GM19238 (cell line): Measurements from ENCODE around the gene SLC22A3.

ENCODE experiments used
- DNase-seq: peaks from one replicate; pipeline ENCODE4 v3.0.0; 2011; ENCODE audit warnings: low spot score; ENCODE audit not compliant: insufficient read length

SLC22A3 gene

DNA sequence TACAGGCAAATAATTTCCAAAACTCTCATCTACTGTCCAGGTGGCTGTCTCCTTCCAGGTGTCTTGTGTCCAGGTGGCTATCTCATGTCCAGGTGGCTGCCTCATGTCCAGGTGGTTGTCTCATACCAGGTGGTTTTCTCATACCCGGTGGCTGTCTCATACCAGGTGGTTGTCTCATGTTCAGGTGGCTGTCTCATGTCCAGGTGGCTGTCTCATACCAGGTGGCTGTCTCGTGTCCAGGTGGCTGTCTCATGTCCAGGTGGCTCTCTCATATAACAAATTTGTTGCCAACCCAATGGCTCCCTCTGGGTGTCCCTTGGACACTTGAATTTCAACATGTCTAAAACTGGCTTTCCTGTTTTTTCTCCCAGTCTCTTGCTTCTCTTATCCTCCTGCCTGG, 14.3 kb upstream of the SLC22A3 start:
- DNase-seq, result no peak

DNA sequence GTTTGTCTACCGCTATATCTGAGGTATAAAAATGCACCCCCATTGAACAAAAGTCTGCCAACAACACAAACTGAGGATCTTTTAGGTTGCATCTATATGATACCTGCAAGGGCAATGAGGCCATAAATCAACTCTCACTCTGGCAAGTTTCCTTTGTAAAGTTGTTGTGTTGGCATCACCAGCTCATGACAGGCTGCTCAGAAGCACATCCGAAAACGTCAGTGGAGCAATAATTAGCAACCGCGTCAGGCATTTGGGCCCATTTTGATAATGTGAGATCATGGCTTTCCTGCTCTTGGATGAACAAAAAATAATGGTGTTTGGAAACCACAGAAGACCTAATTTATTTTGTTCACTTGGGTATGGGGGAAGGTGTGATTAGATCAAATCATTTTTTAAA, 12.0 kb upstream of the SLC22A3 start:
- no peak for DNase-seq

DNA sequence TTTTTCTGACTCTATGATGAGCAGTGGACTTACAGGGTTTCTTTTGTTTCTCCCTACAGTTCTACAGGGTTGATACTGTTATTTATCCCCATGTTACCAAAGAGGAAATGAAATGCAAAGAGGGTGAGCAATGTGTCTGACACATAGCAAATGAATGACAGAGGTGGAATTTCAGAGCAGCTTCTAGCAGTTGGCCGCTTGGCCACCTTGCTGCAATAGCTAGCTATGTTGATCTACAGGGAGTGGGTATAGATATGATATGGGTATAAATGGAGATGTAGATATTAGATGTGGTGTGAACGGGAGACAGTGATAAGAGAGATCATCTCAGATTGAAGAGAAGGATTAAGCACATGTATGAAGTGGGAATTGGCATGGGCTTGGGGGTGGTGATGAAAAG, 10.9 kb upstream of the SLC22A3 start:
- DNase-seq, result no peak

DNA sequence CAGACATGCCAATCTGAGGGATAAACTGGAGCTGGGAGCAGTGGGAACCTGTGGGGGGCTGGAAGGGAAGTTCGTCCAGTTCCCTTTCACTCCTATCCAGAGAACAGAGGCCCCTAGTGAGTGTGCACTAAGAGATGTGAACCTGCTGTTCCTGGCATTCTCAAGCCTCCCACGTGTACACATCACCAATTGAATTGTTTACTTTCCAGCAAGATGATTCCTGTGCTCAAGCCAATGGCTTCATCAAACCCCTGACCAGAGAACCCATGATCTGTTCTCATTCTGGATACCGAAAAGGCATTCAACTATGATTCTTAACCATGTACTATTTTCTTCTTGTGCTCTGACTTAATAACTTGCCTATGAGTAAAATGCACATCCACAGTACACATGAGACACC, 10.2 kb upstream of the SLC22A3 start:
- DNase-seq, result no peak

DNA sequence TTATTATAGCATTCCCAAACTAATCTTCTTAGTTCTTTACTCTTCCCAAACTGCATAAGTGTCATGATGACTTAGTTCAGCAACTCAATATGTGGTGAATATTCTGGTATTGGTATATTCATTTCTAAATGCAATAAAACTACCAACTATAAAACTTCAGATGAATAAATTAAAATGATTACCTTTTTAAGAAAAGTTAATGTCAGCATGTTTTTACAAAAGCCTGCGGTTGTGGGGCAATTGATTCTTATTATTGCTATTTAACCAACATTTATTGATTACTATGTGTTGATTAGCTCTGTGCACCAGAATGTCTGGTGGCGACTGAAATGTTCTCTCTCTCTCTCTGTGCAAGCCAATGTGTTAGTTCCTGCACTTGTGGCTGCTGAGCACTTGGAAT, 5.0 kb upstream of the SLC22A3 start:
- no peak for DNase-seq

DNA sequence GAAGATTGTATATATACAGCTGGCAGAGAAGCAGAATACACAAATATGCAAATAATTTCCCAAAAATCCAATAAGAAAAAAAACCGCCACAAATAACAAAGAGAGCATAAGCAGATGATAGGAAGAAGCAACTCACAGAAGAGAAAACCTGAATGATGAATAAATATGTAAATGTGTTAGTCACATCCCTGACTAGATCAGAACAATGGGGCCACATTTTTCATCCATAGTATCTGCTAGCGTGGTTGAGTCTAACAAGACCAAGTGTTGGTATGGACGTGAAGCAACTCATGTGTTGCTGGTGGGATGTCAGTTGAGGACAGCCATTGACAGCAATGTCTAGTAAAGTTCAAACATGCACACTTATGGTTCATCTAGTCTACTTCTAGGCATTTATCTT, 3.9 kb upstream of the SLC22A3 start:
- DNase-seq, result no peak

DNA sequence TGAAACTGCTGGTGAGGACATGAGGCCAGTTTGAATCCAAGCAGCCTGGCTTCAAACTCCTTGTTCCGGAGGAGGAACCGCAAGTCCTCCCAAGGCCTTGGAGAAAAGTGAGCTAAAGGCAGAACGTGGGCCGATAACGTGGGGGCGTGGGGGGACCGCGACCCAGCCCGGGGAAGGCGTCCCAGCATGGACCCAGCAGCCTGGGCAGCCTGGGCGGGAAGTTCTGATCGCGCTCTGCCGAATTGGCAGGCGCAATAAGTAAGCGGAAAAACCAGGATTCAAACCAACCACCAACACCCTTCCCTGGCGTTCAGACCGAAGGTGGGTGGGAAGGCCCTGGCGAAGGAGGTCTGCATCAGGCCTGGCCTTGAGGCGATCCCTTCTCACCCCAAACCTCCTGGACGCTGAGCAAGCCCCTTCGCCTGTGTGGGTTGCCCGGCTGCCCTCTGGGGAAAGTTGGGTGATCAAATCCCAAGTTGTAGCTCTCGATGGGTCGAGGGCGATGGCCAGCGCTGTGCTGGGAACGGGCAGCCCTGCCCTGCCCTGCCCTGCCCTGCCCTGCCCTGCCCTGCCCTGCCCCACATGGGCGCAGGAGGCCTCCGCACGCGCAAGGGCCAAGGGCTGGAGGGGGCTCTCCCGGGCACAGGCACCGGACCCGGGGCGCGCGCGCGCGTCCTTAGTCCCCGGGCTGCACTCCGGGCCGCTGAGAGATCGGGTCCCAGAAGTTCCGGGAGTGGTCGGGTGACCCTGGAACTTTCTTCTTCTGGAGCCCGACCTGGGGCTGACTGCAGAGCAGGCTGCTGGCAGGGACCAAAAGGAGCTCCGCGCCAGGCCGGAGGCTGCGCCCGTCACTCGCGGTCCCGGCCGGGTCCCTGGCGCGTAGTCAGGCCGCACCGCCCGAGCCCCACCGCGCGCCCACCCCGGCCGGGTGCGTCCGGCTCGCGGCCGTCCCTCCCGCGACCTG, 637 bp upstream of the SLC22A3 start:
- no peak for DNase-seq

DNA sequence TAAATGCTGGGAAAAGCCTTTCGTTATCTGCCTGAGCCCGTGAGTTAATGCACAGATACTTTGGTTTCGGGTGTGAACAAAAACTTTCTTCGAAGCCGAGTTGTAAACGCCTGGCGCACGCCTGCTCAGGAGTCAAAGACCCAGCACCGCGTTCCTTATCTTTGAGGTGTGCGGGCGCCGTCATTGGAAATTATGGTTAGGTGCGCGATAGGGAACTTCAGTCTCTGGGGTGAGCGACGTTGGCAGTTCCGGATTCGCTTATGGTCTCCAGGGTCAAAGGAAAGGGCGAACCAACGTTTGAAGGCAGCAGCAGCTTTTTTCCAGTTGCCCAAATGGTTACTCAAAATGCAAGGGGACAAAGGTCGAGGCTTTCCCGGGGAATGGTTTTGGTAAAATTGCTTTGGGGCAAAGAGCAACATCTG, 853 bp downstream of the SLC22A3 start:
- no peak for DNase-seq

DNA sequence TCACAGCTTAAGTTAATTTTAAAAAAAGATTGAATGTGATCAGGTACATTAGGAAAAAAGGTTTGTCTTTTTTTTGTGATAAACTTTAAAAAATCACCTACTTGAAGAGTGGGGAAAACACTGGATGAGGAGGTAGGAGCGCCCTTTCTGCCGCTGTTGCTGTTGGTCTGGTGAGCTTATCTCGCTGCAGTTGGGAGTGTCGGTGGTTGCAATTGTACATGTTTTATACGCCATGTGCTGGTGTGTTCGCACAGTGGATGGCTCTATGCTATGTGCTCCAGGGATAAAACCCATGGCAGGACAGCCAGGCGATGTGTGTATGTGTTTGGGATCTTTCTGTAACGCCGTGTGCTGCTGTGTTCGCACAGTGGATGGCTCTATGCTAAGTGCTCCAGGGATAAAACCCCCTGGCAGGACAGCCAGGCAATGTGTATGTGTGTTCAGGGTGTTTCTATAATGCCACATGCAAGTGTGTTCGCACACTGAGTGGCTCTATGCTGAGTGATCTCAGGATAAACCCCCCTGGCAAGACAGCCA, 1.7 kb downstream of the SLC22A3 start:
- DNase-seq, result no peak

DNA sequence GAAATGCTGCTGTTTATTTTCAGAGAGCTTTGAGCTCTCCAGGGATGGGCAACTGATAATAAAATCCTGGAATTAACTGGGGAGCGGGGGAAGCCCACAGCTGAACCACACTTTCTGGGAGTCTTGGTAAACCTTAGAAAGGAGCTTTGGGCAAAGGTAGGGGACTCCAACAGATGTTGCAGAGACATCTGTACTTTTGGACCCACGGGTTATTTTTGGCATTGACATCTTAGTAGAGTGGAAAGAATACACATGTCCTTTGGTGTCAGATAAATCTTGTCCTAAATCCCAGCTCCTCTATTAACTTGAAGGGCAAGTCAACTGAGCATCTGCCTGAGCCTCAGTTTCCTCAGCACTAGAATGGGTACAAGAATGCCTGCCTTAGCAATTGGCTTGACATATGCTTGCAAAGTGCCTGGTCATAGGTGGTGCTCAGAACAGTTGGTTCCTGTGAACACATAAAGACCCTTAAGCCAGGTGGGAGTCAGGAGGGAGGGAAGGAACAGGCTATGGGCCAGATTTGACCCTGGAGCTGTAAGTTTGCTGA, 5.8 kb downstream of the SLC22A3 start:
- DNase-seq, result no peak

DNA sequence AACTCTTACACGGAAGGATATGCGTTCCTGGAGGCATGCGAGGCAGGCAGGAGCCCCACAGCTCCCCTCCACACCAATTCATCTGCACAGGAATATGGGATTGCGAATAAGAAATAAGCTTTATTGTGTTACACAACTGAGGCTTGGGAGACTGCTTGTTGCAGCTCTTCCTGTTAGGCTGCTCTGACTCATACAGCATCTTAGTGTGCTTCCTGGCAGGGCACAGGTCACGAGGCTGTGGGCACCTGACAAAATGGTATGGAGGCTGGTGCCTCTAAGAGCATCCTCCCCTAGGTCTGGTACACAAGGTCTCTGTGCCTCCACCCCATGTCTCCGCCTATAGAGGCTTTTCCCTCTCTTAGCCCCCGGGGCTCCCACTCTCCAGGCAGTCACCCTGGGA, 6.8 kb downstream of the SLC22A3 start:
- no peak for DNase-seq

DNA sequence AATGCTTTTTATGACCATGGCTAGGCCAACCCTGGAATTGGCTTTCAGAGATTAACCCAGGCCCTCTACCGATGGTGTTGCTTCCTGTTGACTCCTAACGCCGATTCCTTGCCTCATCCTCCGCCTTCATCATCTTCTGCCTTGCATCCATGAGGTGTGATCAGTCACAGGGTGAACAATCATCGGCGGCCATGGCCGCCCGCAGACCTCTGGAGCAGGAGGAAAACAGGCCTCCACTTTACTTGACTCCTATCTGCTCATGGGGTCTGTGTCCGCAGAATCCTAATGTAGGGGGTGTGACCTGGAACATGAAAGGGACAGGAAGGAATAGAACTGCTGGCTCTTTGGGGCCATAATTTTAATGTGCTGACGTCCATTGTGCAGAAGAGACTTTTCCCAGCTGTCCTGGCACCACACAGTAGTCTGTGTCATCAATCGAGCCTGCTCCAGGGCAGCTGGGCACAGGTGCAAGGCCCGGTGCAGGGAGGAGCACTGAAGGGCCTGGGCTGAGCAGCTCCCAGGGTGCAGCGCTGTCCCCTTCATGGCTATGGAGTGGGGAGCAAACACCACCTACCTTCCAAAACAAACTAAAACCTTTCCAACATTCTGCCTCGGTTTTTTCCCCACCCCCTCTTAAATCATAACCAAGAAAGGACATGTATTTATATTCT, 8.0 kb downstream of the SLC22A3 start:
- DNase-seq, result no peak

DNA sequence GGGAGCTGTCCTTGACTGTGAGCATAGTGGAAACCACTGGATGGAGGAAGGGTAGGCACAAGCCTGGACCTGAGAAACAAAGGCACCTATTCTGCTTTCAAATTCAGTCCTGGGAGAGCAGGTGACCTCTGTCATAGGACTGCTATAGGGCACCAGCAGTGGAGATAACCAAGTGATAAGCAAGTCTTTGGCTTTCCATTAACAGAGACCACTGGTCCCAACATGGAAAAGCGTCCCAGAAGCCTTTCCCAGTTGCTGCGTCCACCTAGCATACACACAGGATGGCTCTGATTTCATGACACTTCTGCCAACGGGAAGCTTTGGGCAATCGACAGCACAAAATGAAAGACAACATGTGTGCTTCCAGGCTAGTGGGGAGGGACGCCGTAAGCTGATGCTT, 8.9 kb downstream of the SLC22A3 start:
- DNase-seq, result no peak

DNA sequence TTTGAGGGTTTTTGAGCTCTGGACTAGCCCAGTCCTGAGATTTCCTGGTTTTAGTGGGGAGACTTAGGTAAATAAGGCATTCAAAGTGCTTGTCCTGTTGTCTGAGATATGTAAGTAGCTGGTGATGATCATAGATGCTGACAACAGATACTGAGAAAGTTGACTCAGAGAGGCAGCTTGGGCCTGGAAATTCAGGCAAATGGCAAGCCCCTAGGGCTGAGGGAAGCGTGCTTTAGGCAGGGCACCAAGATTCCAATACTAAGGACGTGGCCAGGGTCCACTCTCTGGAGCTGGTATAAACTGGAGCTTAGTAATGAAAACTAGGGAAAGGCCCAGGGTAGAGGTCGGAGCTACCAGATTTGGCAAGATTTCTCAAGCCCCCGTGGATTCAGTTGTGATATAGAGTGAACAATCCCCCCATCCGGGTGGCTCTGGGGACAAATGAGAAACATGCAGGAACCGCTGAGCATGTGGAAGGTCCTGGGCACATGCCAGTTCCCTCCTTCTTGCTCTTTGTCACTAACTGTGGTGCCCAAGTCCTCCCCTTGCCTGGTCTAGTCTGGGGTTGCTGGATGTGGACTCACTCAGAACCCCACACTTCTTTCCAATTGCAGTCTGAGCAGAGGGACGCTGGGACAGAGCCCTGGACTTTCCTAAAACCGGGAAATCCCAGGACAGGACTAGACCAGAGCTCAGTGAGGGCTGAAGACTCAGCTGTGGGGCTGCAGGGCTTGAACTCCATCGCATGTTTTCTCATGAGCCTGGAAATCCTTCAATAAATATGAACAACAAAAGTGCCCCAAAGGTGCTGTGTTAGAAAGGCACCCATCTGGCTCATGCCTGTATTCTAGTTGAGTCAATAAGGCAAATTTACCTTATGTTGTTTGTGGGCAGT, 10.3 kb downstream of the SLC22A3 start:
- DNase-seq, result no peak

DNA sequence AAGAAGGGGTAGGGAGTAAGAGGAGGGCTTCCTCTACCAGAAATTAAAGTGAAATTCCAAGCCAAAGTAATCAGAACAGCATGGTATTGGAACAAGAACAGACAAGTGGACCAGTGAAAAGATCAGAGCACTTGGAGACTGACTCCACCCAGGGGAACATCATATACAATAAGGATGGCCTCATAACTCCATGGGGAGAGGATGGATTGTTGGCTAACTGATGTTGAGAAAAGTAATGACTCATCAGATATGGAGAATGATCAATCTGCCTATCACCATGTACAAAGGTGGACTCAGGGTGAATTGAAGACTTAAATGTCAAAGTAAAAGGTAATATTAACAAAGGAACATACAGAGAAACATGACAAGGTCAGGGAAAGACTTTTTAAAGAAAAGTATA, 12.8 kb downstream of the SLC22A3 start:
- no peak for DNase-seq

DNA sequence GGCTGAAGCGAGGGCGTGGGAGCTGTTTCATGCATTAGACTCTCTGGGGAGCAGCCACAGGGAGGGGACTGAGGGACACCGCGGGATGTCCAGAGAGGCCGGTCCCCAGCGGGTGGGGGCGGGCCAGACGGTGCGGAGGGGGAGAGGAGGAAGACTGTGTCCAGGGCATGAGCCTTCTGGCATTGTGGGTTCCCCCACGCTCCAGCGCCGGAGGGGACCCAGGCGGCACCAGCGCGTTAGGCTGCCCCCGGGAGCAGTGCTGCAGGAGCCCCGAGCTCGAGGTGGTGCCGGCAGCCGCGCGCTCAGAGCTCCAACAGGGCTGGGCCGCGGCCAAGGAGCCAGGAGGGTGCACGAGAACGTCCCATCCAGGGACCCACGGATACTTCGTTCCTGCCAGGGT, 14.4 kb downstream of the SLC22A3 start:
- DNase-seq, result no peak

DNA sequence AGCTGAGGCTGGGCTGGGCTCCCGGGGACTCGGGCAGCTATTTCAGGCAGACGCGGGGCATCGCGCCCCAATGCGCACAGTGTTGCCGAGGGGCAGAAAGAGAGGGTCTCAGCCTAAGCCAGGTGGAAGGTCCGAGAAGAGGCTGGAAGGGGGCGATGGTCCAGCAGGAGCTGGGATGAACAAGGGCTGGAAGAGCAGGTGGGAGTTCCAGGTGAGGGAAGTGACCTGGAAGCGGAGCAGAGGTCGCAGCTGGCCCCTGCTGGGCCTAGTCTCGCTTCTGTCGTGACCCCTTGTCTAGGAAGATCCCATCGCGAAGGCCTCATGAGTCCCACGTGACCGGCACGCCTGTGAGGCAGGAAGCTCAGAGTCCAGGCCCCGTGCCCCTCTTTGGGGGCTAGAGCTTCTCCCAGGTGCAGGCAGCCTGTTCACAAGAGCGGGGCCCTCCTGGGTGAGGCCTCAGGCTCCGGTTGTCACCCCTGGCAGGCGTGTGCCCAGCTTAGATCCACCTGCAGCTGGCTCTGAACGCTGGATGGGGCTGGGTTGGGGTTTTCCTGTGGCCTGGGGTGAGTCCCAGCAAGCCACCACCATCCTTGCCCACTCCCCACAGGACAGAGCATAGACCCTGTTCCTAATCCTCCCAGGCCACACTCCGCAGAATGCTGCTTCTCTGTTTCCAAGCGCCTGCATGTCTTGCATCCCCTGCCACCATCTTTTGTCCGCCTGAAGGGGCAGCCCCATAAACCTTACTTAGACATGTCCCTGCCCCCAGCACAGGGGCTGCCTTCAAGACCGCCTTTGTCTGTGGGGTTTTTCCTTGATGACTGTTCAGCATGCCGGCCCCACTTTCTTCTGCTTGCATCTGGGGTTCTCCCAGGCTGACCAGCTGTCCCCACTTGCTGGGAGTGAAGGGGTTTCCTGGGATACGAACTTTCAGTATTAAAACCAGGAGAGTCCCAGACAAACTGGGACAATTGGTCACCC, 15.1 kb downstream of the SLC22A3 start:
- DNase-seq, result no peak

DNA sequence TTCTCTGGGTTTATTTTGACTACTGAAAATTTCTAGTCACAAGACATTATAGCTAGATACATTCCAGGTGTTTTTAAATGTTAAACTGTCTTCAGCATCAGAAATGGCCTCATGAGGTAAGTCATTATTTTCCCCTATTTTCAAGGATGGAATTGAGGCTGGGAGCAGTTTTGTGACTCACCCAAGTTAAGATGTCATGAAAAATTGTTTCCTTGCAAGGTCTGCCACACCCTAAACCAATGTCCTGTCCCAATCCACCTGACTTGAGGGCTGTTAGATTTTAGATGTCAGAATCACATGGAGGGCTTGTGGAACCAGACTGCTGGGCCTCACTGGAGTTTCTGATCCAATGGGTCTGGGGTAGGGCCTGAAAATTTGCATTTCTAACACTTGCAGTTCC, 16.9 kb downstream of the SLC22A3 start:
- DNase-seq, result no peak

DNA sequence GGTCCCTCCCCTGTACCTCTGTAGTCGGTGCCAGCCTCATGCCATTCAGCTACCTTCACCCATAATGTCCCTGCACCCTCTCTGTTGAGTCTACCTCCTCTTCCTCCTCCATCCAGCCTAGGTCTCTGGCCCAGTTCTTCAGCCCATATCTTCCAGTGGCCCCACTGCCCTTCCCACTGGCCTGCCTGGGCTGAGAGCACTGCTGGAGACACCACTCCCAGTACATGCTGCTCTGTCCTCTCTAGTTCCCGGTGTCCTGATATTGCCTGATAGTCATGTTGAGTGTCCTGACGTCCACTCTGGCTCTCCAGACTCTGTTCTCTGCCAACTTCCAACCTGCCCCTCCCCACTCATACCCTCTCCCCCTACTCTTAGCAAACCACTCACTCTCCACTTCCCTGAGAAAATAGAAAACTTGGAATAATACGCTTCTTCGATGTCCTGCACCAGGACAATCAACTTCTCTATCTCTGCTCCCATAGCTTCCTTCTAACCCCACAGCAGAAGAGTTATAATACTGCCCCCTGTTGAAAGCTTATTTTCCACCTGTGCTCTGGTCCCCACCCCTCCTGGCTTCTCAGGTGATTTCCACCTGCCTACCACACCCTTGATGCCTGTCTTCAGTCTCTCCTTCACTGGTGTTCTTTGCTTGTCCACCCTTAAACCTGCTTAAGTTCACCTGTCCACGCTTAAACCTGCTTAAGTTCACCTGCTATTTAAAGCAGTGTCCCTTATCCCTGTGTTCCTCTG, 19.8 kb downstream of the SLC22A3 start:
- no peak for DNase-seq
